GM23338 (cell line): ENCODE results near the gene GLP1R. TPM values are rescaled to one million over a fixed set of nuclear protein-coding genes. Genes with fewer than 3 reads are reported as not detected.

Source experiments
- ATAC-seq: fragments of 200-7000 bp; cut with Tn5 transposase; 3 replicates; pipeline ENCODE4 v1.9.1; 2020
- DNase-seq: peaks from one replicate; pipeline ENCODE4 v3.0.0-alpha.2; 2015; ENCODE audit warnings: low spot score
- H2AFZ ChIP-seq: fragments of 200-600 bp; sonication (generic); 2 replicates; pipeline ENCODE4 v1.8.0; 2016; ENCODE audit warnings: antibody characterized with exemption, mild to moderate bottlenecking, moderate library complexity
- H3F3A ChIP-seq: fragments of 200-600 bp; sonication (generic); replicated peaks from 2 replicates; pipeline ENCODE4 v1.8.0; 2017; ENCODE audit warnings: antibody characterized with exemption, mixed run types, low read depth
- H3K27ac ChIP-seq: fragments of 200-600 bp; sonication (generic); 2 replicates; pipeline ENCODE4 v1.6.1; 2016; ENCODE audit warnings: low read depth
- H3K27me3 ChIP-seq: fragments of 200-600 bp; sonication (generic); 2 replicates; pipeline ENCODE4 v1.8.0; 2016; ENCODE audit warnings: mild to moderate bottlenecking, mixed run types, moderate library complexity; ENCODE audit not compliant: insufficient read depth
- H3K36me3 ChIP-seq: fragments of 200-600 bp; sonication (generic); 2 replicates; pipeline ENCODE4 v1.8.0; 2016; ENCODE audit warnings: mild to moderate bottlenecking; ENCODE audit not compliant: insufficient read depth
- H3K4me1 ChIP-seq: fragments of 200-600 bp; sonication (generic); 2 replicates; pipeline ENCODE4 v1.8.0; 2016; ENCODE audit warnings: mild to moderate bottlenecking, moderate library complexity; ENCODE audit not compliant: insufficient read depth
- H3K4me2 ChIP-seq: fragments of 200-600 bp; sonication (generic); 2 replicates; pipeline ENCODE4 v1.7.1; 2017; ENCODE audit warnings: mixed run types
- H3K4me3 ChIP-seq: fragments of 200-600 bp; sonication (generic); 2 replicates; pipeline ENCODE4 v1.6.1; 2016; ENCODE audit warnings: mixed run types
- H3K79me2 ChIP-seq: fragments of 200-600 bp; sonication (generic); replicated peaks from 2 replicates; pipeline ENCODE4 v1.8.0; 2017; ENCODE audit warnings: mild to moderate bottlenecking; ENCODE audit not compliant: insufficient read depth
- H3K9me2 ChIP-seq: fragments of 200-600 bp; sonication (generic); 2 replicates; pipeline ENCODE4 v1.8.0; 2017; ENCODE audit not compliant: insufficient read depth
- H4K20me1 ChIP-seq: fragments of 200-600 bp; sonication (generic); replicated peaks from 2 replicates; pipeline ENCODE4 v1.8.0; 2017; ENCODE audit warnings: mild to moderate bottlenecking; ENCODE audit not compliant: insufficient read depth
- H3K27ac Mint-ChIP-seq: 2 replicates; pipeline ENCODE4 v1.8.0; 2020; ENCODE audit warnings: inconsistent platforms, mild to moderate bottlenecking, moderate library complexity, mixed read lengths
- H3K27me3 Mint-ChIP-seq: 3 replicates; pipeline ENCODE4 v1.8.0; 2022; ENCODE audit warnings: low read depth, mild to moderate bottlenecking, moderate library complexity, mixed read lengths, inconsistent platforms; ENCODE audit not compliant: insufficient read depth, poor library complexity
- H3K36me3 Mint-ChIP-seq: 3 replicates; pipeline ENCODE4 v1.8.0; 2021; ENCODE audit warnings: low read depth, mild to moderate bottlenecking, inconsistent platforms, moderate library complexity, mixed read lengths
- H3K4me1 Mint-ChIP-seq: 3 replicates; pipeline ENCODE4 v1.8.0; 2020; ENCODE audit warnings: mild to moderate bottlenecking, inconsistent platforms, mixed read lengths
- H3K4me3 Mint-ChIP-seq: 3 replicates; pipeline ENCODE4 v1.8.0; 2021; ENCODE audit warnings: moderate library complexity, mild to moderate bottlenecking, inconsistent platforms, mixed read lengths
- H3K9me3 Mint-ChIP-seq: 3 replicates; pipeline ENCODE4 v1.8.0; 2020; ENCODE audit warnings: moderate library complexity, mild to moderate bottlenecking, inconsistent platforms, mixed read lengths
- CREB1 ChIP-seq: fragments of 250-450 bp; sonication (Bioruptor Pico); IDR thresholded peaks from 2 replicates; pipeline ENCODE4 v1.5.0; 2020; ENCODE audit warnings: low read depth, mild to moderate bottlenecking, moderate library complexity
- EZH2 ChIP-seq: fragments of 200-600 bp; sonication (generic); IDR thresholded peaks from one replicate; pipeline ENCODE4 v1.8.0; 2017; ENCODE audit warnings: antibody characterized with exemption, mild to moderate bottlenecking, low read depth; ENCODE audit not compliant: unreplicated experiment
- JUNB ChIP-seq: IDR thresholded peaks from one replicate; pipeline ENCODE4 v1.6.1; 2016; ENCODE audit warnings: antibody characterized with exemption; ENCODE audit not compliant: unreplicated experiment
- POLR2AphosphoS5 ChIP-seq: IDR thresholded peaks from 2 replicates; pipeline ENCODE4 v1.6.1; 2016; ENCODE audit warnings: antibody characterized with exemption, low read depth
- ZNF331 ChIP-seq: fragments of 250-450 bp; sonication (Bioruptor Pico); IDR thresholded peaks from 2 replicates; pipeline ENCODE4 v1.5.0; 2020; ENCODE audit warnings: low read depth, mild to moderate bottlenecking, moderate library complexity
- polyA plus RNA-seq: library from polyadenylated mRNA; unstranded; fragments of >200 nt; fragmentation: Nextera tagmentation; extraction: Ambion mirVana; gene quantifications from 2 replicates; pipeline ENCODE4 v1.2.1, GENCODE V29; 2016
- total RNA-seq: library from RNA; depleted of rRNA; stranded (reverse); fragments of >200 nt; shearing (Covaris generic); gene quantifications from 2 replicates; pipeline ENCODE4 v1.2.3, GENCODE V29; 2014
- TF ChIP-seq, protein P1 (sequence below): fragments of 250-450 bp; sonication (Bioruptor Pico); IDR thresholded peaks from 2 replicates; pipeline ENCODE4 v1.5.0; 2020; ENCODE audit warnings: mild to moderate bottlenecking, moderate library complexity
- TF ChIP-seq, protein P2 (sequence below), 2 experiments: fragments of 200-600 bp in 1 of 2; sonication (generic) in 1 of 2; conservative IDR thresholded peaks; 2 replicates each; pipeline versions ENCODE4 v1.5.1 to v1.6.1; 2016 to 2017; ENCODE audit warnings: antibody characterized with exemption in 2 of 2, low read depth in 2 of 2, mild to moderate bottlenecking in 2 of 2, moderate library complexity in 1 of 2
- TF ChIP-seq, protein P3 (sequence below): IDR thresholded peaks from 2 replicates; pipeline ENCODE4 v1.6.1; 2016; ENCODE audit warnings: antibody characterized with exemption

GLP1R gene
- total and polyA plus RNA-seq, 2 experiments from 2014 or later = 0.42 to 3.7 TPM

DNA sequence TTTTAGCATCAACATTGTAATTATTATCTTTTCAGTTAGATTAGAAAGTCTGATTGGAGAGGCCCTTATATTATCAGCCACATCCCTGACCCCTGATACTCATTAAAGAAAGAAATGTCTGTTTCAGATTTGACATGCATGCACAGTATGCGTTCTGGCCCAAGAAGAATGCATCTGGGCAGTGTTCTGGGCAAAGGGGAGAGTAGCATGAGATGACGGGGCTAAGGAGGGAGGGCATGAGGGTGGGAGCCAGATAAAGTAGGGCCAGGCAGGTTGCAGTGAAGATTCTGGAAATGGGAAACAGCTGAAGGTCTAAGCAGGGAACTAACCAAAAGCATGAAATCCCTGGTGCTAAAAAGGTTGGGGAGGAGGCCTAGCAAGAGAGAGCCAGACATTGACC, 59.1 kb downstream of the GLP1R start:
- no peaks in the 10 kb centered on the region for H3K9me2 ChIP-seq
- Mint-ChIP-seq H3K9me3 (no peaks in the 10 kb centered on the region), H3K4me1 (no peaks in the 10 kb centered on the region; the same call in 2 of the 3 replicates), H3K36me3 (peaks cover 3% of the 10 kb centered on the region; the same call in 2 of the 3 replicates), H3K27ac (no peak overlapping the region), H3K4me3 (no peak overlapping the region), H3K27me3 (peaks cover 1% of the 10 kb centered on the region)
- no peaks in the 10 kb centered on the region for H3K27me3 ChIP-seq
- no peaks in the 10 kb centered on the region; the same call in 1 of the 2 replicates for H3K36me3 ChIP-seq
- DNase-seq = no peak
- TF ChIP-seq ZNF331 (CRISPR knock-in tag) = no peak
- no peak for TF ChIP-seq JUNB
- no peak for TF ChIP-seq EZH2
- no peaks in the 10 kb centered on the region for H4K20me1 ChIP-seq
- H3F3A ChIP-seq = no peaks in the 10 kb centered on the region
- H2AFZ ChIP-seq = no peak overlapping the region
- no peak for ATAC-seq
- H3K4me3 ChIP-seq = no peak overlapping the region
- no peak overlapping the region for H3K4me2 ChIP-seq
- H3K27ac ChIP-seq = no peak overlapping the region
- no peaks in the 10 kb centered on the region for H3K79me2 ChIP-seq
- H3K4me1 ChIP-seq = no peaks in the 10 kb centered on the region

DNA sequence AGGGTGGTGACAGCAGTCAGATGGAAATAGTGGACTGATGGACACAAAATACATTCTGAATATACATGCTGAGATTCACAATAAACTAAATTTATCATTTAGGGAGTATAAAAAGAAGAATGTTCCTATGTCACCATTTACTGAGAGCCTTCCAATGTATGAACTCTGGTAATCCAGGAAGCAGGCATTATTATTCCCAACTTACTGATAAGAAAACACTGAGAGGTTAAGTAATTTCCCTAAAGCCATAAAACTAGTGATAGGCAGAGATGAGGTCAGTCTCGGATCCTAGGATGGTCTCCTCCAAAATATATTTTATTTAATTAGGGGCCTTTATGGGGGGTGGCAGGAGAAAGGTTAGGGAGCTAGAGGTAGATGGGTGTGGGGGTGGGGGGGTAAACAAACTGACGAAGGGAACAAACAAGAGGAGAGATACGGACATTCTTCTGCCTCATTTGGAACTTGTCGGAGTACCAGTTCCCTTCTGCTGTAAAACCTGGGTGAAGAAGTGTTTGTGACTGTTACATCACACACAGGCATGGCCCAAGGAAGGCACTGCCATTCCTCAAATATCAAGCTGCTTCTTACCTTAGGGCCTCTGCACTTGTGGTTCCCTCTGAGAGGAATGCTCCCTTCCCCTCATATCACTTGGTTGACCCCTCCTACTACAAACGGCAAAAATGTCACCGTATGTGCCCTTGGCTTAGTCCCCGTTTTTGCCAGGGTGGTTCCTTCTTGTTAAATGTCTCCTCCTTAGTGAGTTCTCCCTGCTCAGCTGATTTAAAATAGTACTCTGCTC, 59.7 kb downstream of the GLP1R start:
- Histone ChIP-seq H2AFZ (no peak overlapping the region), H3K4me1 (no peaks in the 10 kb centered on the region), H3K27ac (no peak overlapping the region), H3K27me3 (no peaks in the 10 kb centered on the region), H3F3A (no peaks in the 10 kb centered on the region), H3K9me2 (no peaks in the 10 kb centered on the region), H3K4me3 (no peak overlapping the region), H4K20me1 (no peaks in the 10 kb centered on the region), H3K79me2 (no peaks in the 10 kb centered on the region), H3K4me2 (no peak overlapping the region), H3K36me3 (no peaks in the 10 kb centered on the region; the same call in 1 of the 2 replicates)
- Mint-ChIP-seq H3K36me3 (peaks cover 3% of the 10 kb centered on the region; the same call in 2 of the 3 replicates), H3K4me3 (no peak overlapping the region), H3K4me1 (peaks cover under 1% of the 10 kb centered on the region; the same call in 2 of the 3 replicates), H3K27ac (no peak overlapping the region), H3K9me3 (no peaks in the 10 kb centered on the region), H3K27me3 (peaks cover 1% of the 10 kb centered on the region)
- ATAC-seq = no peak
- no peak for DNase-seq
- TF ChIP-seq, protein P1, sequence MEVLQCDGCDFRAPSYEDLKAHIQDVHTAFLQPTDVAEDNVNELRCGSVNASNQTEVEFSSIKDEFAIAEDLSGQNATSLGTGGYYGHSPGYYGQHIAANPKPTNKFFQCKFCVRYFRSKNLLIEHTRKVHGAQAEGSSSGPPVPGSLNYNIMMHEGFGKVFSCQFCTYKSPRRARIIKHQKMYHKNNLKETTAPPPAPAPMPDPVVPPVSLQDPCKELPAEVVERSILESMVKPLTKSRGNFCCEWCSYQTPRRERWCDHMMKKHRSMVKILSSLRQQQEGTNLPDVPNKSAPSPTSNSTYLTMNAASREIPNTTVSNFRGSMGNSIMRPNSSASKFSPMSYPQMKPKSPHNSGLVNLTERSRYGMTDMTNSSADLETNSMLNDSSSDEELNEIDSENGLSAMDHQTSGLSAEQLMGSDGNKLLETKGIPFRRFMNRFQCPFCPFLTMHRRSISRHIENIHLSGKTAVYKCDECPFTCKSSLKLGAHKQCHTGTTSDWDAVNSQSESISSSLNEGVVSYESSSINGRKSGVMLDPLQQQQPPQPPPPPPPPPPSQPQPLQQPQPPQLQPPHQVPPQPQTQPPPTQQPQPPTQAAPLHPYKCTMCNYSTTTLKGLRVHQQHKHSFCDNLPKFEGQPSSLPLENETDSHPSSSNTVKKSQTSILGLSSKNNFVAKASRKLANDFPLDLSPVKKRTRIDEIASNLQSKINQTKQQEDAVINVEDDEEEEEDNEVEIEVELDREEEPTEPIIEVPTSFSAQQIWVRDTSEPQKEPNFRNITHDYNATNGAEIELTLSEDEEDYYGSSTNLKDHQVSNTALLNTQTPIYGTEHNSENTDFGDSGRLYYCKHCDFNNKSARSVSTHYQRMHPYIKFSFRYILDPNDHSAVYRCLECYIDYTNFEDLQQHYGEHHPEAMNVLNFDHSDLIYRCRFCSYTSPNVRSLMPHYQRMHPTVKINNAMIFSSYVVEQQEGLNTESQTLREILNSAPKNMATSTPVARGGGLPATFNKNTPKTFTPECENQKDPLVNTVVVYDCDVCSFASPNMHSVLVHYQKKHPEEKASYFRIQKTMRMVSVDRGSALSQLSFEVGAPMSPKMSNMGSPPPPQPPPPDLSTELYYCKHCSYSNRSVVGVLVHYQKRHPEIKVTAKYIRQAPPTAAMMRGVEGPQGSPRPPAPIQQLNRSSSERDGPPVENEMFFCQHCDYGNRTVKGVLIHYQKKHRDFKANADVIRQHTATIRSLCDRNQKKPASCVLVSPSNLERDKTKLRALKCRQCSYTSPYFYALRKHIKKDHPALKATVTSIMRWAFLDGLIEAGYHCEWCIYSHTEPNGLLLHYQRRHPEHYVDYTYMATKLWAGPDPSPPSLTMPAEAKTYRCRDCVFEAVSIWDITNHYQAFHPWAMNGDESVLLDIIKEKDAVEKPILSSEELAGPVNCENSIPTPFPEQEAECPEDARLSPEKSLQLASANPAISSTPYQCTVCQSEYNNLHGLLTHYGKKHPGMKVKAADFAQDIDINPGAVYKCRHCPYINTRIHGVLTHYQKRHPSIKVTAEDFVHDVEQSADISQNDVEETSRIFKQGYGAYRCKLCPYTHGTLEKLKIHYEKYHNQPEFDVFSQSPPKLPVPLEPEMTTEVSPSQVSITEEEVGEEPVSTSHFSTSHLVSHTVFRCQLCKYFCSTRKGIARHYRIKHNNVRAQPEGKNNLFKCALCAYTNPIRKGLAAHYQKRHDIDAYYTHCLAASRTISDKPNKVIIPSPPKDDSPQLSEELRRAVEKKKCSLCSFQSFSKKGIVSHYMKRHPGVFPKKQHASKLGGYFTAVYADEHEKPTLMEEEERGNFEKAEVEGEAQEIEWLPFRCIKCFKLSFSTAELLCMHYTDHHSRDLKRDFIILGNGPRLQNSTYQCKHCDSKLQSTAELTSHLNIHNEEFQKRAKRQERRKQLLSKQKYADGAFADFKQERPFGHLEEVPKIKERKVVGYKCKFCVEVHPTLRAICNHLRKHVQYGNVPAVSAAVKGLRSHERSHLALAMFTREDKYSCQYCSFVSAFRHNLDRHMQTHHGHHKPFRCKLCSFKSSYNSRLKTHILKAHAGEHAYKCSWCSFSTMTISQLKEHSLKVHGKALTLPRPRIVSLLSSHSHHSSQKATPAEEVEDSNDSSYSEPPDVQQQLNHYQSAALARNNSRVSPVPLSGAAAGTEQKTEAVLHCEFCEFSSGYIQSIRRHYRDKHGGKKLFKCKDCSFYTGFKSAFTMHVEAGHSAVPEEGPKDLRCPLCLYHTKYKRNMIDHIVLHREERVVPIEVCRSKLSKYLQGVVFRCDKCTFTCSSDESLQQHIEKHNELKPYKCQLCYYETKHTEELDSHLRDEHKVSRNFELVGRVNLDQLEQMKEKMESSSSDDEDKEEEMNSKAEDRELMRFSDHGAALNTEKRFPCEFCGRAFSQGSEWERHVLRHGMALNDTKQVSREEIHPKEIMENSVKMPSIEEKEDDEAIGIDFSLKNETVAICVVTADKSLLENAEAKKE (CRISPR knock-in tag) = no peak
- TF ChIP-seq, protein P2, sequence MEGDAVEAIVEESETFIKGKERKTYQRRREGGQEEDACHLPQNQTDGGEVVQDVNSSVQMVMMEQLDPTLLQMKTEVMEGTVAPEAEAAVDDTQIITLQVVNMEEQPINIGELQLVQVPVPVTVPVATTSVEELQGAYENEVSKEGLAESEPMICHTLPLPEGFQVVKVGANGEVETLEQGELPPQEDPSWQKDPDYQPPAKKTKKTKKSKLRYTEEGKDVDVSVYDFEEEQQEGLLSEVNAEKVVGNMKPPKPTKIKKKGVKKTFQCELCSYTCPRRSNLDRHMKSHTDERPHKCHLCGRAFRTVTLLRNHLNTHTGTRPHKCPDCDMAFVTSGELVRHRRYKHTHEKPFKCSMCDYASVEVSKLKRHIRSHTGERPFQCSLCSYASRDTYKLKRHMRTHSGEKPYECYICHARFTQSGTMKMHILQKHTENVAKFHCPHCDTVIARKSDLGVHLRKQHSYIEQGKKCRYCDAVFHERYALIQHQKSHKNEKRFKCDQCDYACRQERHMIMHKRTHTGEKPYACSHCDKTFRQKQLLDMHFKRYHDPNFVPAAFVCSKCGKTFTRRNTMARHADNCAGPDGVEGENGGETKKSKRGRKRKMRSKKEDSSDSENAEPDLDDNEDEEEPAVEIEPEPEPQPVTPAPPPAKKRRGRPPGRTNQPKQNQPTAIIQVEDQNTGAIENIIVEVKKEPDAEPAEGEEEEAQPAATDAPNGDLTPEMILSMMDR (conservative IDR thresholded peaks at IDR 0.05; ENCODE audit: low read depth in 2 of 2) = no peak
- TF ChIP-seq POLR2AphosphoS5 (no peak), ZNF331 (CRISPR knock-in tag) (no peak), EZH2 (no peak), CREB1 (no peak), JUNB (no peak)
- TF ChIP-seq, protein P3, sequence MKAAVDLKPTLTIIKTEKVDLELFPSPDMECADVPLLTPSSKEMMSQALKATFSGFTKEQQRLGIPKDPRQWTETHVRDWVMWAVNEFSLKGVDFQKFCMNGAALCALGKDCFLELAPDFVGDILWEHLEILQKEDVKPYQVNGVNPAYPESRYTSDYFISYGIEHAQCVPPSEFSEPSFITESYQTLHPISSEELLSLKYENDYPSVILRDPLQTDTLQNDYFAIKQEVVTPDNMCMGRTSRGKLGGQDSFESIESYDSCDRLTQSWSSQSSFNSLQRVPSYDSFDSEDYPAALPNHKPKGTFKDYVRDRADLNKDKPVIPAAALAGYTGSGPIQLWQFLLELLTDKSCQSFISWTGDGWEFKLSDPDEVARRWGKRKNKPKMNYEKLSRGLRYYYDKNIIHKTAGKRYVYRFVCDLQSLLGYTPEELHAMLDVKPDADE = no peak
